Measurements from ENCODE around the gene GNA14. TPM values are rescaled to one million over a fixed set of nuclear protein-coding genes. Genes with fewer than 3 reads are reported as not detected.

GNA14 gene
- total RNA-seq, 1 experiment from 2014 or later = 0.37 TPM

- no peak overlapping the region for H2AFZ ChIP-seq (ENCODE audit: low read length)
- H3K9me3 Mint-ChIP-seq = peaks cover 11 to 14% of the 10 kb centered on the region in 2 experiments; a peak in 4 of 5 replicates
- H3K9ac ChIP-seq (ENCODE audit: extremely low read depth, insufficient read length, low read length) = no peak overlapping the region
- WGBS (ENCODE audit: extremely low coverage, insufficient read length, low lambda C conversion rate) = no CpG with 5 or more reads among the region's 1 CpG
- H3K36me3 Mint-ChIP-seq (ENCODE audit: insufficient read depth in 1 of 3, low read depth in 3 of 3) = peaks cover 0 to 24% (median 5%) of the 10 kb centered on the region in 3 experiments; a peak in 4 of 7 replicates
- H4K91ac ChIP-seq (ENCODE audit: insufficient read length, low read depth, low read length) = no peak overlapping the region
- H3K79me2 ChIP-seq (ENCODE audit: insufficient read depth, low read length) = no peaks in the 10 kb centered on the region
- H3T11ph ChIP-seq (ENCODE audit: low read length) = no peak overlapping the region
- H3K23me2 ChIP-seq (ENCODE audit: insufficient read length, low read depth, low read length, poor library complexity, severe bottlenecking) = no peaks in the 10 kb centered on the region
- no peak overlapping the region for H3K27ac ChIP-seq (ENCODE audit: insufficient read length, low read depth, low read length)
- H3K23ac ChIP-seq (ENCODE audit: insufficient read length, low read depth, low read length) = no peak overlapping the region
- H2BK20ac ChIP-seq (ENCODE audit: low read depth, low read length, poor library complexity, severe bottlenecking) = no peak overlapping the region
- H2BK5ac ChIP-seq (ENCODE audit: insufficient read length, low read length) = no peak overlapping the region
- no peaks in the 10 kb centered on the region for H3K27me3 Mint-ChIP-seq (ENCODE audit: low read depth)
- no peak overlapping the region for H3K18ac ChIP-seq (ENCODE audit: insufficient read length, low read depth, low read length)
- H4K8ac ChIP-seq (replicated peaks; ENCODE audit: insufficient read length, low read depth, low read length) = no peak overlapping the region
- H3K79me1 ChIP-seq (ENCODE audit: insufficient read depth, low read depth, low read length, poor library complexity, severe bottlenecking) = no peaks in the 10 kb centered on the region
- no peak overlapping the region for H2BK15ac ChIP-seq (ENCODE audit: low read depth, low read length)
- H3K27ac Mint-ChIP-seq = no peak overlapping the region
- no peak overlapping the region for H4K5ac ChIP-seq (ENCODE audit: insufficient read length, low read depth, low read length)
- H3K4me3 Mint-ChIP-seq = no peak overlapping the region
- no peak overlapping the region for H3K4ac ChIP-seq (ENCODE audit: low read depth, low read length)
- no peaks in the 10 kb centered on the region for H3K27me3 ChIP-seq (ENCODE audit: insufficient read depth, low read length)
- H3K4me1 Mint-ChIP-seq = peaks cover 7% of the 10 kb centered on the region in 2 experiments
- H4K20me1 ChIP-seq (ENCODE audit: control insufficient read depth, insufficient read depth, insufficient read length) = no peaks in the 10 kb centered on the region
- H3K4me1 ChIP-seq (ENCODE audit: insufficient read depth, low read length) = no peaks in the 10 kb centered on the region
- TF ChIP-seq, protein P1, sequence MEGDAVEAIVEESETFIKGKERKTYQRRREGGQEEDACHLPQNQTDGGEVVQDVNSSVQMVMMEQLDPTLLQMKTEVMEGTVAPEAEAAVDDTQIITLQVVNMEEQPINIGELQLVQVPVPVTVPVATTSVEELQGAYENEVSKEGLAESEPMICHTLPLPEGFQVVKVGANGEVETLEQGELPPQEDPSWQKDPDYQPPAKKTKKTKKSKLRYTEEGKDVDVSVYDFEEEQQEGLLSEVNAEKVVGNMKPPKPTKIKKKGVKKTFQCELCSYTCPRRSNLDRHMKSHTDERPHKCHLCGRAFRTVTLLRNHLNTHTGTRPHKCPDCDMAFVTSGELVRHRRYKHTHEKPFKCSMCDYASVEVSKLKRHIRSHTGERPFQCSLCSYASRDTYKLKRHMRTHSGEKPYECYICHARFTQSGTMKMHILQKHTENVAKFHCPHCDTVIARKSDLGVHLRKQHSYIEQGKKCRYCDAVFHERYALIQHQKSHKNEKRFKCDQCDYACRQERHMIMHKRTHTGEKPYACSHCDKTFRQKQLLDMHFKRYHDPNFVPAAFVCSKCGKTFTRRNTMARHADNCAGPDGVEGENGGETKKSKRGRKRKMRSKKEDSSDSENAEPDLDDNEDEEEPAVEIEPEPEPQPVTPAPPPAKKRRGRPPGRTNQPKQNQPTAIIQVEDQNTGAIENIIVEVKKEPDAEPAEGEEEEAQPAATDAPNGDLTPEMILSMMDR (conservative IDR thresholded peaks at IDR 0.05) = no peak
- no peak for DNase-seq
- no peak overlapping the region for H3K56ac ChIP-seq (ENCODE audit: insufficient read length, low read depth, low read length)
- no peak overlapping the region for H2BK12ac ChIP-seq (ENCODE audit: insufficient read length, low read depth, low read length)
- H3K4me2 ChIP-seq (ENCODE audit: insufficient read depth, insufficient read length, low read length) = no peak overlapping the region
- no peaks in the 10 kb centered on the region for H3K9me3 ChIP-seq (ENCODE audit: control insufficient read depth, low read depth, low read length)
- H2AK5ac ChIP-seq (ENCODE audit: insufficient read length, low read length) = no peak overlapping the region
- no peak overlapping the region for H3K14ac ChIP-seq (ENCODE audit: insufficient read depth, low read length)
- H2BK120ac ChIP-seq (ENCODE audit: low read depth, low read length, poor library complexity, severe bottlenecking) = no peak overlapping the region
Observed at GRCh38 chr9:77697238-77697984, 49.3 kb upstream of the GNA14 start.
